Fibroblast of pulmonary artery (primary cell): Measurements from ENCODE around the gene REX1BD.
"Not testable (repeated sequence)": the region's sequence is repeated elsewhere in the genome, so short reads cannot be mapped to it uniquely, and the experiment has no call there.

Experiments
- DNase-seq: peaks from one replicate; pipeline ENCODE4 v3.0.0-alpha.2; 2010; ENCODE audit warnings: low read depth
- H3K4me3 ChIP-seq: replicated peaks from 2 replicates; pipeline ENCODE4 v1.5.1; 2011; ENCODE audit warnings: low read depth, mild to moderate bottlenecking, control low read depth, low read length, moderate library complexity
- CTCF ChIP-seq: IDR thresholded peaks from 2 replicates; pipeline ENCODE4 v1.5.1; 2011; ENCODE audit warnings: mild to moderate bottlenecking, control low read depth, low read length, inconsistent platforms; ENCODE audit errors: missing control alignments

Gene REX1BD

GRCh38 chr19:18595475-18595874 lies 6.9 kb downstream of the REX1BD start:
- no peak for TF ChIP-seq CTCF
- no peak overlapping the region for H3K4me3 ChIP-seq
- no peak for DNase-seq

GRCh38 chr19:18596752-18597157 lies 8.2 kb downstream of the REX1BD start:
- DNase-seq = peak; percentile 35
- no peak overlapping the region for H3K4me3 ChIP-seq
- TF ChIP-seq CTCF = no peak

- no peak for DNase-seq
- H3K4me3 ChIP-seq = no peak overlapping the region
- no peak for TF ChIP-seq CTCF
Observed at GRCh38 chr19:18597809-18598660, 9.4 kb downstream of the REX1BD start.

GRCh38 chr19:18599485-18599884 lies 10.9 kb downstream of the REX1BD start:
- DNase-seq = no peak
- no peak for TF ChIP-seq CTCF
- H3K4me3 ChIP-seq = no peak overlapping the region

GRCh38 chr19:18600692-18601397 lies 12.2 kb downstream of the REX1BD start:
- not testable (repeated sequence) for H3K4me3 ChIP-seq, DNase-seq

GRCh38 chr19:18601875-18602274 lies 13.3 kb downstream of the REX1BD start:
- no peak overlapping the region for H3K4me3 ChIP-seq
- DNase-seq = no peak
- no peak for TF ChIP-seq CTCF

GRCh38 chr19:18603255-18603957 lies 14.8 kb downstream of the REX1BD start:
- DNase-seq = peak; percentile 25
- peak; percentile 33 for TF ChIP-seq CTCF
- H3K4me3 ChIP-seq = no peak overlapping the region
